Renal cortical epithelial cell (primary cell): ENCODE data around the gene SEBOX. TPM values are rescaled to one million over a fixed set of nuclear protein-coding genes. Genes with fewer than 3 reads are reported as not detected.

Experiments
- DNase-seq: peaks from one replicate; pipeline ENCODE4 v3.0.0-alpha.2; 2011; ENCODE audit warnings: low read depth
- total RNA-seq: library from RNA; depleted of rRNA; stranded (reverse); fragments of >200 nt; gene quantifications from 2 replicates; pipeline ENCODE4 v1.2.3, GENCODE V29; 2014

SEBOX gene
- total RNA-seq, 1 donor from 2014 or later = not detected

GRCh38 chr17:28394337-28395116 is 29.5 kb upstream of the SEBOX start:
- DNase-seq = peak; percentile 16

- no peak for DNase-seq
Observed at GRCh38 chr17:28392491-28392890, 27.5 kb upstream of the SEBOX start.

- no peak for DNase-seq
Observed at GRCh38 chr17:28391401-28391800, 26.4 kb upstream of the SEBOX start.

GRCh38 chr17:28390984-28391383 is 26.0 kb upstream of the SEBOX start:
- DNase-seq = no peak

GRCh38 chr17:28390563-28390962 is 25.6 kb upstream of the SEBOX start:
- DNase-seq = no peak

- DNase-seq = no peak
Observed at GRCh38 chr17:28390141-28390540, 25.1 kb upstream of the SEBOX start.

- no peak for DNase-seq
Observed at GRCh38 chr17:28388106-28388505, 23.1 kb upstream of the SEBOX start.

GRCh38 chr17:28386391-28386790 is 21.4 kb upstream of the SEBOX start:
- DNase-seq = no peak

GRCh38 chr17:28385406-28385805 is 20.4 kb upstream of the SEBOX start:
- no peak for DNase-seq

- no peak for DNase-seq
Observed at GRCh38 chr17:28385037-28385400, 20.0 kb upstream of the SEBOX start.

GRCh38 chr17:28384281-28385036 is 19.5 kb upstream of the SEBOX start:
- DNase-seq = peak; percentile 42

- no peak for DNase-seq
Observed at GRCh38 chr17:28381141-28381825, 16.3 kb upstream of the SEBOX start.

- DNase-seq = no peak
Observed at GRCh38 chr17:28379814-28380801, 15.1 kb upstream of the SEBOX start.

- no peak for DNase-seq
Observed at GRCh38 chr17:28372945-28373274, 7.9 kb upstream of the SEBOX start.

- no peak for DNase-seq
Observed at GRCh38 chr17:28372203-28372944, 7.4 kb upstream of the SEBOX start.

GRCh38 chr17:28371245-28372202 is 6.5 kb upstream of the SEBOX start, which contains the start of gene SARM1:
TSS of gene SARM1 (plus strand) at chr17:28371694. CDS start at chr17:28372033, 339 bp downstream.
- no peak for DNase-seq

GRCh38 chr17:28370744-28371103 is 5.7 kb upstream of the SEBOX start:
- no peak for DNase-seq

- DNase-seq = no peak
Observed at GRCh38 chr17:28370035-28370743, 5.2 kb upstream of the SEBOX start, which contains the start of gene VTN. TSS of gene VTN (minus strand) at chr17:28370307. CDS start at chr17:28370203, 104 bp downstream.

GRCh38 chr17:28369684-28370034 is 4.7 kb upstream of the SEBOX start:
- DNase-seq = no peak
